ENCODE results near the gene TMEM270. TPM values are rescaled to one million over a fixed set of nuclear protein-coding genes. Genes with fewer than 3 reads are reported as not detected.

Gene TMEM270
- total RNA-seq, 1 experiment from 2014 or later, result 1.1 TPM

DNA sequence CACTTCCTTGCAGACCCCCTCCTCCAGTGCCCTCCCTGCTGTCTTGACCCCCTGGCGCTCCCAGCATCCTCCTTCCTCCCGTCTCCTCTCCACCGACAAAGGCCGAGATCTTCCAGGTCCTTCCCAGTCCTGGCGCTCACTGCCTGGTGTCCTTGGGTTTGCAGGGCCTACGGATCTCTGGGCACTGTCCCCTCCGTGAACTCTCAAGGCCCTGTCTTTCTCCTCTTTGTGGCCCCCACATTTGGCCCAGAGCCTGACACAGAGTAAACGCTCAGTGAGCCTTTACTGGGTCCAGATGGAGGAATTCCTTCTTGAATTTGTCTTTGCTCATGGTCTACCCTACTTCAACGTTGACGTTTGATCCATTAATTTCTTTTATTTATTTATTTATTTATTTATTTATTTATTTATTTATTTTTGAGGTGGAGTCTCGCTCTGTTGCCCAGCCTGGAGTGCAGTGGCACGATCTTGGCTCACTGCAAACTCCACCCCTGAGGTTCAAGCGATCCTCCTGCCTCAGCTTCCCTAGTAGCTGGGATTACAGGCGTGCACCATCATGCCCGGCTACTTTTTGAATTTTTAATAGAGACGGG is 29.7 kb downstream of the TMEM270 start:
- Histone ChIP-seq H2AFZ (ENCODE audit: low read depth, low read length, poor library complexity, severe bottlenecking) (no peak overlapping the region), H3K9ac (ENCODE audit: low read length) (no peak overlapping the region), H4K20me1 (ENCODE audit: insufficient read depth) (no peaks in the 10 kb centered on the region), H3K27me3 (ENCODE audit: insufficient read depth, low read length) (no peaks in the 10 kb centered on the region), H3K4me3 (replicated peaks in 1 of 2; ENCODE audit: low read depth in 1 of 2, low read length in 2 of 2) (no peak overlapping the region), H3K27ac (ENCODE audit: low read depth, low read length) (no peak overlapping the region), H3K4me2 (ENCODE audit: low read length) (no peak overlapping the region), H3K79me2 (ENCODE audit: insufficient read depth, low read length) (no peaks in the 10 kb centered on the region), H3K9me2 (ENCODE audit: insufficient read depth) (no peaks in the 10 kb centered on the region), H3K4me1 (ENCODE audit: control insufficient read depth in 1 of 2, insufficient read depth in 2 of 2, low read length in 2 of 2) (peaks cover 6 to 22% of the 10 kb centered on the region in 2 experiments), H3K36me3 (ENCODE audit: control insufficient read depth in 1 of 2, insufficient read depth in 2 of 2, low read length in 2 of 2) (no peaks in the 10 kb centered on the region), H3K9me3 (ENCODE audit: control insufficient read depth in 1 of 2, insufficient read depth in 1 of 2, low read depth in 1 of 2, low read length in 2 of 2) (no peaks in the 10 kb centered on the region)
- intact Hi-C loops (cut with micrococcal nuclease), result no loop called here
- ATAC-seq (no peak), DNase-seq (ENCODE audit: low read depth, low spot score) (no peak)
- no TSS peak for BruUV-seq (replicated peaks)
- POLR2A ChIA-PET, result no interaction called here
- CTCF ChIA-PET, result interaction anchor here (1.0 to 2.2 kb wide), 3 partner anchors 9 to 136 kb away, joined by 3 to 8 read pairs (median 3); no protein-coding TSS in a partner anchor
- RAD21 ChIA-PET (ENCODE audit: low non-redundant PET in 1 of 2, low total read pairs in 2 of 2, uncharacterized antibody in 2 of 2, unreplicated experiment in 2 of 2), result interaction anchor here in 1 of 2 experiments (0.9 kb wide), 1 partner anchor 136 kb away, joined by 4 read pairs; no protein-coding TSS in a partner anchor
- TF ChIP-seq YY1 (IDR thresholded peaks at IDR 0.05; ENCODE audit: extremely low read depth, insufficient replicate concordance, low read depth, low read length) (no peak), SIN3A (IDR thresholded peaks at IDR 0.05; ENCODE audit: low read depth) (no peak), ZNF274 (IDR thresholded peaks at IDR 0.05; ENCODE audit: low read depth, low read length) (no peak), EGR1 (IDR thresholded peaks at IDR 0.05; ENCODE audit: low read depth) (no peak), POLR2A (IDR thresholded peaks at IDR 0.05; ENCODE audit: borderline replicate concordance, extremely low read depth, insufficient read depth, insufficient read length) (no peak), FOSL1 (IDR thresholded peaks at IDR 0.05; ENCODE audit: low read depth) (no peak), JUND (IDR thresholded peaks at IDR 0.05) (no peak), ZFX (IDR thresholded peaks at IDR 0.05) (no peak), SP1 (IDR thresholded peaks at IDR 0.05; ENCODE audit: low read depth) (no peak), CEBPB (IDR thresholded peaks at IDR 0.05; ENCODE audit: low read depth) (no peak), SRF (IDR thresholded peaks at IDR 0.05; ENCODE audit: low read depth) (no peak)
- TF ChIP-seq, protein P1, sequence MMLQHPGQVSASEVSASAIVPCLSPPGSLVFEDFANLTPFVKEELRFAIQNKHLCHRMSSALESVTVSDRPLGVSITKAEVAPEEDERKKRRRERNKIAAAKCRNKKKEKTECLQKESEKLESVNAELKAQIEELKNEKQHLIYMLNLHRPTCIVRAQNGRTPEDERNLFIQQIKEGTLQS (IDR thresholded peaks at IDR 0.05), result no peak
- TF ChIP-seq, protein P2, sequence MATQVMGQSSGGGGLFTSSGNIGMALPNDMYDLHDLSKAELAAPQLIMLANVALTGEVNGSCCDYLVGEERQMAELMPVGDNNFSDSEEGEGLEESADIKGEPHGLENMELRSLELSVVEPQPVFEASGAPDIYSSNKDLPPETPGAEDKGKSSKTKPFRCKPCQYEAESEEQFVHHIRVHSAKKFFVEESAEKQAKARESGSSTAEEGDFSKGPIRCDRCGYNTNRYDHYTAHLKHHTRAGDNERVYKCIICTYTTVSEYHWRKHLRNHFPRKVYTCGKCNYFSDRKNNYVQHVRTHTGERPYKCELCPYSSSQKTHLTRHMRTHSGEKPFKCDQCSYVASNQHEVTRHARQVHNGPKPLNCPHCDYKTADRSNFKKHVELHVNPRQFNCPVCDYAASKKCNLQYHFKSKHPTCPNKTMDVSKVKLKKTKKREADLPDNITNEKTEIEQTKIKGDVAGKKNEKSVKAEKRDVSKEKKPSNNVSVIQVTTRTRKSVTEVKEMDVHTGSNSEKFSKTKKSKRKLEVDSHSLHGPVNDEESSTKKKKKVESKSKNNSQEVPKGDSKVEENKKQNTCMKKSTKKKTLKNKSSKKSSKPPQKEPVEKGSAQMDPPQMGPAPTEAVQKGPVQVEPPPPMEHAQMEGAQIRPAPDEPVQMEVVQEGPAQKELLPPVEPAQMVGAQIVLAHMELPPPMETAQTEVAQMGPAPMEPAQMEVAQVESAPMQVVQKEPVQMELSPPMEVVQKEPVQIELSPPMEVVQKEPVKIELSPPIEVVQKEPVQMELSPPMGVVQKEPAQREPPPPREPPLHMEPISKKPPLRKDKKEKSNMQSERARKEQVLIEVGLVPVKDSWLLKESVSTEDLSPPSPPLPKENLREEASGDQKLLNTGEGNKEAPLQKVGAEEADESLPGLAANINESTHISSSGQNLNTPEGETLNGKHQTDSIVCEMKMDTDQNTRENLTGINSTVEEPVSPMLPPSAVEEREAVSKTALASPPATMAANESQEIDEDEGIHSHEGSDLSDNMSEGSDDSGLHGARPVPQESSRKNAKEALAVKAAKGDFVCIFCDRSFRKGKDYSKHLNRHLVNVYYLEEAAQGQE (IDR thresholded peaks at IDR 0.05; ENCODE audit: low read depth), result no peak
- TF ChIP-seq, protein P3, sequence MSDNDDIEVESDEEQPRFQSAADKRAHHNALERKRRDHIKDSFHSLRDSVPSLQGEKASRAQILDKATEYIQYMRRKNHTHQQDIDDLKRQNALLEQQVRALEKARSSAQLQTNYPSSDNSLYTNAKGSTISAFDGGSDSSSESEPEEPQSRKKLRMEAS (IDR thresholded peaks at IDR 0.05), result no peak
- TF ChIP-seq, protein P4, sequence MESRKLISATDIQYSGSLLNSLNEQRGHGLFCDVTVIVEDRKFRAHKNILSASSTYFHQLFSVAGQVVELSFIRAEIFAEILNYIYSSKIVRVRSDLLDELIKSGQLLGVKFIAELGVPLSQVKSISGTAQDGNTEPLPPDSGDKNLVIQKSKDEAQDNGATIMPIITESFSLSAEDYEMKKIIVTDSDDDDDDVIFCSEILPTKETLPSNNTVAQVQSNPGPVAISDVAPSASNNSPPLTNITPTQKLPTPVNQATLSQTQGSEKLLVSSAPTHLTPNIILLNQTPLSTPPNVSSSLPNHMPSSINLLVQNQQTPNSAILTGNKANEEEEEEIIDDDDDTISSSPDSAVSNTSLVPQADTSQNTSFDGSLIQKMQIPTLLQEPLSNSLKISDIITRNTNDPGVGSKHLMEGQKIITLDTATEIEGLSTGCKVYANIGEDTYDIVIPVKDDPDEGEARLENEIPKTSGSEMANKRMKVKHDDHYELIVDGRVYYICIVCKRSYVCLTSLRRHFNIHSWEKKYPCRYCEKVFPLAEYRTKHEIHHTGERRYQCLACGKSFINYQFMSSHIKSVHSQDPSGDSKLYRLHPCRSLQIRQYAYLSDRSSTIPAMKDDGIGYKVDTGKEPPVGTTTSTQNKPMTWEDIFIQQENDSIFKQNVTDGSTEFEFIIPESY (IDR thresholded peaks at IDR 0.05; ENCODE audit: extremely low read depth, insufficient replicate concordance, low read length), result no peak

Measured in HCT116 (cell line).